Stimulated activated naive CD4-positive, alpha-beta T cell (primary cell): Measurements from ENCODE around the gene DUSP14.

Experiments
- DNase-seq, 6 experiments: peaks; one replicate each; lab custom pipeline; 2025; lab: John Stamatoyannopoulos, UW

DUSP14 gene

GRCh38 chr17:37562016-37562745 is 72.5 kb downstream of the DUSP14 start:
- no peak for DNase-seq
